ENCODE data around the gene DCTN5.
"Not testable (repeated sequence)": the region's sequence is repeated elsewhere in the genome, so short reads cannot be mapped to it uniquely, and the experiment has no call there.

DCTN5 gene

GRCh38 chr16:23607726-23608125 is 33.5 kb upstream of the DCTN5 start:
- TF ChIP-seq CTCF (conservative IDR thresholded peaks at IDR 0.05; ENCODE audit: low read depth), result no peak
- H3K27ac ChIP-seq, result no peak overlapping the region; the same call in 1 of the 2 replicates
- no peak for DNase-seq (ENCODE audit: low spot score)
- ChIA-PET CTCF (no interaction called here), POLR2A (ENCODE audit: low non-redundant PET) (no interaction called here)

DNA sequence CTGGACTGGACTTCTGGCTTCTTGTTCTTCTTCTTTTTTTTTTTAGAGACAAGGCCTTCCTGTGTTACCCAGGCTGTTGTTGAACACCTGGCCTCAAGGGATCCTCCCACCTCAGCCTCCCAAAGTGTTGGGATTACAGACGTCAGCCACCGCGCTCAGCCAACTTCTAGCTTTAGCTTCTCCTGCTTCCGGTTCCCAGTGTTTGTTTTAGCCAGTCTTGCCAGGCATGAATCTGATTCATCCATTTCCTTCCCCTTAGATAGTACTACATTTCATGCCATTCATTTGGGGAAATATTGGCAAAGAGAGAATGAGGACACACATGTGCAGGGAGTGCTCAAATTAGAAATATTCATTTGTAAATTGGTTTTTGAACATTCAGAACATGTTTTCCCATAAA is 33.1 kb upstream of the DCTN5 start:
- ChIA-PET CTCF (no interaction called here), POLR2A (ENCODE audit: low non-redundant PET) (no interaction called here)
- no peak for TF ChIP-seq CTCF (conservative IDR thresholded peaks at IDR 0.05; ENCODE audit: low read depth)
- peak; percentile 33 for DNase-seq (ENCODE audit: low spot score)
- peak overlapping the region; percentile 31; the same call in 1 of the 2 replicates for H3K27ac ChIP-seq

GRCh38 chr16:23609929-23610328 is 31.3 kb upstream of the DCTN5 start:
- TF ChIP-seq CTCF (conservative IDR thresholded peaks at IDR 0.05; ENCODE audit: low read depth), result no peak
- CTCF ChIA-PET, result interaction anchor here (0.6 kb wide), 1 partner anchor 167 kb away, joined by 4 read pairs; no protein-coding TSS in a partner anchor
- H3K27ac ChIP-seq, result no peak overlapping the region
- DNase-seq (ENCODE audit: low spot score), result no peak
- POLR2A ChIA-PET (ENCODE audit: low non-redundant PET), result no interaction called here

- H3K27ac ChIP-seq; POLR2A ChIA-PET (ENCODE audit: low non-redundant PET); DNase-seq (ENCODE audit: low spot score): not testable (repeated sequence)
- CTCF ChIA-PET, result interaction anchor here (0.6 kb wide), 1 partner anchor 57 kb away, joined by 3 read pairs; no protein-coding TSS in a partner anchor
Observed at GRCh38 chr16:23610905-23611304, 30.4 kb upstream of the DCTN5 start.

DNA sequence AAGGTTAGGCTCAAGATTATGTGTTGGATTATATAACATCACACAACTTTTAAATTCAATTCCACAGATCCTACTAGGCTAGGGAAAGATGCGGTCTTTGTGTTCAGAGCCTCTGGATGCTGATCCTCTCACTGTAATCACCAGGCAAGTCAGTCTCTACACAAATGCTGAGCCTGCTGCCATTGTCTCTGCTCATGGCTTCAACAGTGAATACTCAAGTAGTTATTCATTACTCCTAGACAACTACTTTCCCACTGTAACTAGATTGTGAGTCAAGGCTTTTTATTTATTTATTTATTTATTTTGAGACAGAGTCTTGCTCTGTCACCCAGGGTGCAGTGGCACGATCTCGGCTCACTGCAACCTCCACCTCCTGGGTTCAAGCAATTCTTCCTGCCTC is 29.3 kb upstream of the DCTN5 start:
- POLR2A ChIA-PET (ENCODE audit: low non-redundant PET), result no interaction called here
- no peak for DNase-seq (ENCODE audit: low spot score)
- CTCF ChIA-PET, result no interaction called here
- H3K27ac ChIP-seq, result no peak overlapping the region
- TF ChIP-seq CTCF (conservative IDR thresholded peaks at IDR 0.05; ENCODE audit: low read depth), result no peak

DNA sequence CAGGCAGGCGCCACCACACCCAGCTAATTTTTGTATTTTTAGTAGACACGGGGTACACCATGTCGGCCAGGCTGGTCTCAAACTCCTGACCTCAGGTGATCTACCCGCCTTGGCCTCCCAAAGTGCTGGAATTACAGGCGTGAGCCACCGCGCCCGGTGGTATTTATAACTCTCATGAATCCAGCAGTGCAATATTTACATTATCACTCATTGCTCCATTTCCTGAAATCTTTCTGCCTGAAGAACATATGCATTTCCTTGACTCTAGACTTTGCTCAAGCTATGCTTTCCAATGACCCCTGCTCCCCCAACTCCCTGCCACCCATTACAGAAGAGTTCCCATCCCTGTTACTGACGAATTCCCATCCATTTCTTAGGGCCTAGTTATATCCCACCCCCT is 25.5 kb upstream of the DCTN5 start:
- CTCF ChIA-PET, result no interaction called here
- H3K27ac ChIP-seq, result no peak overlapping the region
- POLR2A ChIA-PET (ENCODE audit: low non-redundant PET), result no interaction called here
- no peak for DNase-seq (ENCODE audit: low spot score)
- TF ChIP-seq CTCF (conservative IDR thresholded peaks at IDR 0.05; ENCODE audit: low read depth), result no peak

GRCh38 chr16:23624092-23624491 is 17.2 kb upstream of the DCTN5 start:
- DNase-seq (ENCODE audit: low spot score), result no peak
- no peak overlapping the region for H3K27ac ChIP-seq
- no peak for TF ChIP-seq CTCF (conservative IDR thresholded peaks at IDR 0.05; ENCODE audit: low read depth)
- ChIA-PET CTCF (no interaction called here), POLR2A (ENCODE audit: low non-redundant PET) (no interaction called here)
